HFFc6 (cell line): ENCODE measurements around the gene FBXL16. TPM values are rescaled to one million over a fixed set of nuclear protein-coding genes. Genes with fewer than 3 reads are reported as not detected.

Experiments
- DNase-seq: peaks from one replicate; pipeline ENCODE4 v3.0.0-alpha.2; 2018
- H3K27ac Mint-ChIP-seq: 2 replicates; pipeline ENCODE4 v1.8.0; 2020; ENCODE audit warnings: mild to moderate bottlenecking, mixed read lengths
- H3K27me3 Mint-ChIP-seq: 2 replicates; pipeline ENCODE4 v1.8.0; 2021; ENCODE audit warnings: mild to moderate bottlenecking, moderate library complexity, mixed read lengths; ENCODE audit not compliant: insufficient read depth
- H3K36me3 Mint-ChIP-seq: 2 replicates; pipeline ENCODE4 v1.8.0; 2021; ENCODE audit warnings: low read depth, mixed read lengths
- H3K4me1 Mint-ChIP-seq: 2 replicates; pipeline ENCODE4 v1.8.0; 2020; ENCODE audit warnings: low read depth, mixed read lengths
- H3K4me3 Mint-ChIP-seq: 2 replicates; pipeline ENCODE4 v1.8.0; 2020; ENCODE audit warnings: mild to moderate bottlenecking, moderate library complexity, mixed read lengths
- H3K9me3 Mint-ChIP-seq: 2 replicates; pipeline ENCODE4 v1.8.0; 2020; ENCODE audit warnings: mild to moderate bottlenecking, mixed read lengths
- total RNA-seq, 6 experiments: library from RNA; stranded (reverse); fragmentation: NEBNext Ultra II Directional; extraction: Animal tissue kit (Norgen Biotek cat#: 25700); gene quantifications; 2 replicates in 1 of 6; 3 replicates in 5 of 6; pipeline ENCODE4 v1.2.3, GENCODE V29; 2021
- TF ChIP-seq, protein P1 (sequence below): fragments of 200-600 bp; sonication (generic); IDR thresholded peaks from 2 replicates; pipeline ENCODE4 v1.5.0; 2021; ENCODE audit warnings: antibody characterized with exemption, mild to moderate bottlenecking

Gene FBXL16
- total RNA-seq, 6 experiments from 2014 or later, result 0.05 TPM; not detected in 5

DNA sequence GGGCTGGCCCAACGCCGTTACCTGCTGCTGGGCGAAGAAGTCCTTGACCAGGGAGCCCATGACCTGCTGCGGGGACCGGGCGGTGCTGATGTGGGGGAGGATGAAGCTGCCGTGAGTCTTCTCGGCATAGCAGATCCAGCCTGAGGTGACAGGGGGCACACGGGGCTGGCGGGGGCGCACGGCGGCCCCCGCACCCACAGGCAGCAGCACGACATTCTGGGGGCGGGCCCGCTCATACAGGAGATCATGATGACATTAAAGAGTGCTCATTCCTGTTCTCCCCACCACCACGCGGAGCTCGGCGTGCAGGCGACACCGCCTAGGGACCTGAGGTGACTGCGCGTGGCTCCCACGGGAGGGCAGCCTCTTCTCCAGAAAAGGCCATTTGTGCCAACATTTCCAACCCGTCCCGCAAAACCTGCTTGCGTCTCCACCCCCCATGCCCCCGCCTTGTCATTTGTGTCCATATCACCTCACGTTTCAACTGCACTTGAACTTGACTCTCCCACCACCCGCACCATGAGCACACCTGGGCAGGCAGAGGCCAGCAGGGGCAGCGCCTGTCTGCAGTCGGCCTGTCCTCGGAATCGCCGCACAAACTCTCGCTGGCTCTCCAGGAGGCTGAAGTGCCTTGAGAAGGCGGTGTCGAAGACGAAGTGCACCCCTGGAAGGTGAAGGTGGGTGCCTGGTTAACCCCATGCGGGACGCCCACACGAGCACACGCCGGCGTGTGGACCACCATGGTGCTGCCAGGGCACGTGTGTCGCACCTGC is 28.8 kb upstream of the FBXL16 start:
- H3K36me3 Mint-ChIP-seq, result peaks cover 9% of the 10 kb centered on the region; the same call in 1 of the 2 replicates
- H3K27ac Mint-ChIP-seq, result no peak overlapping the region
- peaks cover 6% of the 10 kb centered on the region; the same call in 1 of the 2 replicates for H3K4me1 Mint-ChIP-seq
- TF ChIP-seq, protein P1, sequence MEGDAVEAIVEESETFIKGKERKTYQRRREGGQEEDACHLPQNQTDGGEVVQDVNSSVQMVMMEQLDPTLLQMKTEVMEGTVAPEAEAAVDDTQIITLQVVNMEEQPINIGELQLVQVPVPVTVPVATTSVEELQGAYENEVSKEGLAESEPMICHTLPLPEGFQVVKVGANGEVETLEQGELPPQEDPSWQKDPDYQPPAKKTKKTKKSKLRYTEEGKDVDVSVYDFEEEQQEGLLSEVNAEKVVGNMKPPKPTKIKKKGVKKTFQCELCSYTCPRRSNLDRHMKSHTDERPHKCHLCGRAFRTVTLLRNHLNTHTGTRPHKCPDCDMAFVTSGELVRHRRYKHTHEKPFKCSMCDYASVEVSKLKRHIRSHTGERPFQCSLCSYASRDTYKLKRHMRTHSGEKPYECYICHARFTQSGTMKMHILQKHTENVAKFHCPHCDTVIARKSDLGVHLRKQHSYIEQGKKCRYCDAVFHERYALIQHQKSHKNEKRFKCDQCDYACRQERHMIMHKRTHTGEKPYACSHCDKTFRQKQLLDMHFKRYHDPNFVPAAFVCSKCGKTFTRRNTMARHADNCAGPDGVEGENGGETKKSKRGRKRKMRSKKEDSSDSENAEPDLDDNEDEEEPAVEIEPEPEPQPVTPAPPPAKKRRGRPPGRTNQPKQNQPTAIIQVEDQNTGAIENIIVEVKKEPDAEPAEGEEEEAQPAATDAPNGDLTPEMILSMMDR, result no peak
- H3K27me3 Mint-ChIP-seq, result peaks cover 2% of the 10 kb centered on the region; the same call in 1 of the 2 replicates
- no peak overlapping the region for H3K4me3 Mint-ChIP-seq
- H3K9me3 Mint-ChIP-seq, result no peaks in the 10 kb centered on the region
- no peak for DNase-seq

DNA sequence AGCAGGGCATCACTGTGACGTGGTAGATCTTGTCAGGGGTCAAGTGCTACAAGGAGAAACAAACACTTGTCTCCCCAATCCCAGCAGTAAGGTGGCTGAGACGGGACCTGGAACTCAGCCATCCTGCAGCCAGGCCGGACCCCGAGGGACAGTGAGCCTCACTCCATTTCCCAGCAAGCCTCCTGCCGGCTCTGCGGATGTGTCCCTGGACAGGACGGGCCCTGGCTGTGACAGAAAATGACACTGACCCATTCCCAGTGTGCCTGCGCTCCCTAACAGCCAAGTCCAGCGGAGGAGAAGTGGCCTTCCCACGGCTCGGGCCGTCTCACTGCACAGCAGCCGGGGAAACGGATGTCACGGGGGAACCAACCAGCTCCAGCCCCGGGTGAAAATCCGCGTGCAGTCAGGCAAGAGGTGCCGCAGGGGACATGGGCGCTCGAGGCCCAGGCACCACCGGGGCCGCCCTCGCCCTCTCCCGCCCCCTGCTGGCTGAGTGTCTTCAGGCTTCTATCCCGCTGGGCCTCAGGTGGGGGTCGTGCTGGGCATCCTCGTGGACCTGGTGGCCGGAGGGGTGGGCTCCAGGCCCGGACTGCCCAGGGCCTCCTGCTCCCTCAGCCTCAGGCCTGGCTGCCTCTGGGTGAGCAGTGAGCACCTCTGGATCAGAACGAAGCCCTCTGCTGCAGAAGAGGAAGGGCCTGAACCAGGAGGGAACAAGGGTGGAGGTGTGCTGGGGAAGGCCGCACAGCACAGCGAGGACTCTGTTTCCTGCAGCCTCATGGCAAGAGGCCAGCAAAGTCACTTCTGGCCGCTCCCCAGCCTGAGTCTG is 28.0 kb upstream of the FBXL16 start:
- TF ChIP-seq, protein P1, result peak; percentile 74
- Mint-ChIP-seq H3K4me3 (no peak overlapping the region), H3K27ac (no peak overlapping the region), H3K36me3 (peaks cover 9% of the 10 kb centered on the region; the same call in 1 of the 2 replicates), H3K27me3 (peaks cover 2% of the 10 kb centered on the region; the same call in 1 of the 2 replicates), H3K9me3 (no peaks in the 10 kb centered on the region), H3K4me1 (peaks cover 4% of the 10 kb centered on the region; the same call in 1 of the 2 replicates)
- DNase-seq, result no peak

DNA sequence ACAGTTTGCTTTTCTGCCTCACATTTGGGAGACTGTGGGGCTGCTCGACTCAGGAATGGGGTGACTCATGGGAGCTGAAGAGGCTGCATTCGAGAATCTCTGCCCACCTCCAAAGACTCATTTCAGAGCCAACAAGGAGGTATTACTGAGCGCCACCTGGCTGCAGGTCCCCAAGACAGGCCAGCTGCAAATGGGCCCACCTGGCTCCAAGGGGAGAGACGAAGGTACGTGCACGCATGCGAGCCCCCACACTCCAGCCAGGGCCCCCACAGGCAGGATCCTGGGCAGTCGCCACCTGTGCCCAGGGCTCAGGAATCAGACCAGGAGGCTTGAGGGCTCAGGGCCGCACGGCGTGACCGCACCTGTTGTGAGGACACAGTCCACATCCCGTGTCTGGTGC is 27.3 kb upstream of the FBXL16 start:
- H3K4me1 Mint-ChIP-seq, result peaks cover 4% of the 10 kb centered on the region; the same call in 1 of the 2 replicates
- peaks cover 2% of the 10 kb centered on the region; the same call in 1 of the 2 replicates for H3K27me3 Mint-ChIP-seq
- H3K36me3 Mint-ChIP-seq, result peaks cover 9% of the 10 kb centered on the region; the same call in 1 of the 2 replicates
- H3K27ac Mint-ChIP-seq, result peak overlapping the region; percentile 26; the same call in 1 of the 2 replicates
- DNase-seq, result no peak
- no peaks in the 10 kb centered on the region for H3K9me3 Mint-ChIP-seq
- no peak overlapping the region for H3K4me3 Mint-ChIP-seq
- TF ChIP-seq, protein P1, result no peak; the same call in 1 of the 2 replicates

DNA sequence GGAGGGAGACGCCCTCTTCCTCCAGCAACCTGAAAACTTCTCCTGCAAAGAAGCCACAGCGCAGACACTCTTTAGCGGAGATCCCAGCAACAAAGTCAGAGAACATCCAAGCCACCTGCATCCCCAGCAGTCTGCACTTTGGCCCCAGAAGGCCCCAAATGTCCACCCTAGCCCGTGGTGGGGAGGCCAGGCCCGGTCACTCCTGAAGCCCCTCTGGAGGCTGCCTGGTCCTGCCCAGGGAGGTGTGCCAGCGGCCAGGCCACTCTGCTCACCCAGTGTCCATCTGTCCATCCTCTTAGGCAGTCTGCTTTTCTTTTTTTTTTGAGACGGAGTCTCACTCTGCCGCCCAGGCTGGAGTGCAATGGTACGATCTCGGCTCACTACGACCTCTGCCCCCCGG is 26.7 kb upstream of the FBXL16 start:
- TF ChIP-seq, protein P1, result no peak
- H3K36me3 Mint-ChIP-seq, result peaks cover 6% of the 10 kb centered on the region; the same call in 1 of the 2 replicates
- no peak overlapping the region for H3K27ac Mint-ChIP-seq
- H3K4me3 Mint-ChIP-seq, result no peak overlapping the region
- peaks cover 4% of the 10 kb centered on the region; the same call in 1 of the 2 replicates for H3K4me1 Mint-ChIP-seq
- no peaks in the 10 kb centered on the region for H3K9me3 Mint-ChIP-seq
- peaks cover 2% of the 10 kb centered on the region; the same call in 1 of the 2 replicates for H3K27me3 Mint-ChIP-seq
- no peak for DNase-seq

DNA sequence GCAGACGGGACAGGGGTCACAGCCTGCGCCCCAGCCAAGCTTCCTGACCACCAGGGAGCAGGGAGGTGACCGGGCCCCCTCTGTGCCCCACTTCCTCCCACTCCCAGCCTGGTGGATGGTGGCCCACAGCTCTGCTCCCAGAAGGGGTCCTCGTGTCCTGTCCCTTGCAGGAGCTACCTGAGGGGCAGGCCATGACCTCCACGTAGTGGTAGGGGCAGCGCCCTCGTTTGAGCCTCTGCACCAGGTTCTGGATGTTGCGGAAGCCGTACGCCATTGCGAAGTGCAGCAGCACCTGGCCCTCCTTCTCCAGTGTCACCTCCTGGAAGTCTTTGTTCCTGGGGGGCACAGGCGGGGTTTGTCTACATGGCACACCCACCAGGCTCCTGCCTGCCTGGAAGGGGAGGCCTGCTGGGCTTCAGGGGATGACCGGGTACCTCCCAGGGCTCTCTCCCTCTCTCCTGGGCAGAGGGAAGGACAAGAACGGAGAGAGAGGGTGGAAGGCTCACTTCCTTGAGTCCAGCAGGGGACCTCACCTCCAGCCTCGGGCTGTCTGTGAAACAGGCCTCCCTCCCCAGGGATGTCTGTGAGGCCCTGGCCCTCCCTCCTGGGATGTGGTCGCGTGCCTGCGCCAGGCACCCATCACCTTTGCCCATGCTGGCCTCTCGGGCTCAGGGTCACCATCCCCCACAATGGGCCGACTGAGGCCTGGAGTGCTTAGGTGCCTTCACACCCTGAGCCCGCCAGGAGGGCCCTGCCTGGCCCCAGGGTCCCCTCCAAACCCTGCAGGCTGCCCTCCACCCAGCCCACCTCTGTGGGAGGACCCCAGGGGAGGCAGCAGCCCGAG is 25.3 kb upstream of the FBXL16 start:
- Mint-ChIP-seq H3K4me1 (peaks cover 4% of the 10 kb centered on the region; the same call in 1 of the 2 replicates), H3K36me3 (peaks cover under 1% of the 10 kb centered on the region; the same call in 1 of the 2 replicates), H3K27ac (no peak overlapping the region), H3K9me3 (no peaks in the 10 kb centered on the region), H3K4me3 (no peak overlapping the region), H3K27me3 (peaks cover 2% of the 10 kb centered on the region; the same call in 1 of the 2 replicates)
- no peak for DNase-seq
- TF ChIP-seq, protein P1, result no peak
